ENCODE data around the gene IFITM5.

IFITM5 gene

DNA sequence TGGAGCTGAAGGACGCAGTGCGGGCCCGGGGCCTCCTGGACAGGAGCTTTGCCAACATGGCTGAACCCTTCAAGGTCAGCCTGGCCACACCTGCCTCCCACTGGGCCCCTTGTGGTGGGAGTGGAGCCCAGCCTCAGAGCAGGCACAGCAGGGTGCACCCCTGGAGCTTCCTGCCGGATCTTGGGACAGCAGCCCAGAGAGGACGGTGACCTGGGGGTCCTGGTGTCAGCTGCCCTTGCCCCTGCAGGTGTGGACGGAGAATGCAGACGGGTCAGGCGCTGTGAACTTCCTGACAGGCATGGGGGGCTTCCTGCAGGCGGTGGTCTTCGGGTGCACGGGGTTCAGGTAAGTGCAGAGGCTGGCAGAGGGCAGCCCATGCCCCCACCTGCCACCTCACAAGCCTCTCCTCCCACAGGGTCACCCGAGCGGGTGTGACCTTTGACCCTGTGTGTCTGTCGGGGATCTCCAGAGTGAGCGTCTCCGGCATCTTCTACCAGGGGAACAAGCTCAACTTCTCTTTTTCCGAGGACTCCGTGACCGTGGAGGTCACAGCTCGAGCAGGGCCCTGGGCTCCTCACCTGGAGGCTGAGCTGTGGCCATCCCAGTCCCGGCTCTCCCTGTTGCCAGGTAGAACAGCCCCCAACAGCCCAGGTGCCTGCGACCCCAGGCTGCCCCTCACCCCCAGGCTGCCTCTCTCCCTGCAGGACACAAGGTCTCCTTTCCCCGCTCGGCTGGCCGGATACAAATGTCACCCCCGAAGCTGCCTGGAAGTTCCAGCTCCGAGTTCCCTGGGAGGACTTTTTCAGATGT is 5.3 kb downstream of the IFITM5 start:
- DNase-seq, result no peak

DNA sequence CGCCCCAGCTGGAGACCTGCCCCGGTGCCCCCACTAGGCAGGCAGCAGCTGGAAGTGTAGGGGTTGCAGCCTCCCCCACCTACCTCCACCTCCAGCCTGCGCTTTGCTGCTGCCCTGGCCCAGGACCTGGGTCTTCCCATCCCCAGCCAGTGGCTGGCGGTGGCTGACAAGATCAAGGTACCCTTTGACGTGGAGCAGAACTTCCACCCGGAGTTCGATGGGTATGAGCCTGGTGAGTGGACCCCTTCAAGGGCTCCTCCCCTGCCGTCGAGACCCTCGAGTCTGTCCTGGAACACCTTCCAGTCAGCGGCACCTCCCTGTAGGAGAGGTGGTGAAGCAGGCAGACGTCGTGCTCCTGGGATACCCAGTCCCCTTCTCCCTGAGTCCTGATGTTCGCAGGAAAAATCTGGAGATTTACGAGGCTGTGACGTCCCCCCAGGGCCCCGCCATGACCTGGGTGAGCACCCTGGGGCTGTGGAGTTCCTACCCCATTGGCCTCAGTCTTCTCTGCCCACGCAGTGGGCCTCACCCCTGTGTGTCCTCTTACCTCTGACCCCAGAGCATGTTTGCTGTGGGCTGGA is 6.0 kb downstream of the IFITM5 start:
- no peak for DNase-seq

DNA sequence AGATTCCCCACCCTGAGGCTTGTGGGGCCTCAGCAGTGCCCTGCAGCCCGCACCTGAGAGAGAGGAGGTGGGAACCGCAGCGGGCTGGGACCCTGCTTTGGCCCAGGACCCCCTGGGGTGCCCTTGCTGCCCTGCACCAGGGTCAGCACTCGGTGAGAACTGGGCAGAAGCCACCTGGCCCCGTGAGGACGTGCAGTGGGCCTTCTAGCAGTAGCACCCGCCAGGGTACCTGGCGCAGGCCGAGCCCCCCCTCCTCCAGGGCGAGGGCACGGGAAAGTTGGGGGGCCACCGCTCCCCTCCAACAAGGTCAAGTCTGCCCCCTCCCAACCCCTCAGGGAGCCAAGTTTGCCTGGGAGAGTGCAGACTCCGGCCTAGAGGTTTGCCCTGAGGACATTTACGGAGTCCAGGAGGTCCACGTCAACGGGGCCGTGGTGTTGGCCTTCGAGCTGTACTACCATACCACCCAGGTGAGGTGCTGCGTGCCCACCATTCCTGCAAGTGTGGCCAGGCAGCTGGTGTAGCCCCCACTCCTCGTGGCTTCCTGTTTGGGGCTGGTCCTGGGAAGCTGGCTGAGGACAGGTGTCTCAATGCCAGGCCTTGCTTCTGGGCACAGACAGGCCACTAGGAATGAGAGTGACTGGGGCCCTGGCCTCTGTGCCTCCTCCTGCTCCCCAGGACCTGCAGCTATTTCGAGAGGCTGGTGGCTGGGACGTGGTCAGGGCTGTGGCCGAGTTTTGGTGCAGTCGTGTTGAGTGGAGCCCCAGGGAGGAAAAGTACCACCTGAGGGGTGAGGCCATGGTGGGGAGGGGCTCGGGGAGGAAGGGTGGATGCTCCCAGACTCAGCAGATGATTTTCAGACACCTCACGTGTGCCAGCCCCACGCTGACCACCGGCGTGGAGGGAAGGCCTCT is 6.9 kb downstream of the IFITM5 start:
- DNase-seq, result no peak

DNA sequence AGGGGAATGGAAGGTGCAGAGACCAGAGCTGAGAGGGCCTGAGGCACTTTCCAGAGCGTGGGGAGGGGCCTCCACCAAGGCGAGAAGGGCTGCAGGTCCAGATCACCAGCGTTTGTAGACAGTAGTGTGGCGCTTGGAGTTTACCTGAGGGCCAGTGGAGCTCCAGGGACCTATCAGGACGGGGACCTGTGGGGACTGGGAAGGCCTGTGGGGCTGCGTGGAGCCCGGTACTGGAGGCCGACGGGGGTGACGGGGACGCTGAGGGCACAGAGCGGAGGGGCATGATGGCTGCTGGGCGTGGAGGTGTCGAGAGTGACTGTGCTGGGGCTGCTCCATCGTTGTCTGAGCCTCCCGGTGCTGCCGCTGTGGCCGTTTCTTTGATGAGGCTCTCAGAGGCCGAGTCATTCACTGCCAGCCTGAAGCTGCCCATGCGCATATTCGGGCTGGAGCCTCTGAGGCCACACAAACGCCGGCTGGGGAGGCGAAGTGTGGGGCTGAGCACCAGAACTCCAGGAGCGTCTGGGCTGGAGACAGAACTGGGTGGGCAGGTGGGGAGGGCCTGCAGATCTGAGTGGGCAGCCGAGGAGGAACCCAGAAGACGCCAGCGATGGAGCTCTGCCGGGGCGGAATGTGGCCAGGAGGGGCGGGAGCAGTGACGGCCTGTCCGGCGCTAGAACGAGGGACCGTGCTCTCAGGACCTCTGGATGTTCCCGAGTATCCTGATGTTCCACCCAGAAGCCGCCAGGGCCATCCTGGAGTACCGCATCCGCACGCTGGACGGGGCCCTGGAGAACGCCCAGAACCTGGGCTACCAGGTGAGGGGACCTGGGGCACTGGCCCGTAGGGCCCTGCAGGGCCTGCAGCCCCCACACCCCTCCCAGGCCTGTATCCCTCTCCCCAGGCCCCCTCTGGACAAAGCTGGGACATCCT is 7.8 kb downstream of the IFITM5 start:
- DNase-seq, result no peak

DNA sequence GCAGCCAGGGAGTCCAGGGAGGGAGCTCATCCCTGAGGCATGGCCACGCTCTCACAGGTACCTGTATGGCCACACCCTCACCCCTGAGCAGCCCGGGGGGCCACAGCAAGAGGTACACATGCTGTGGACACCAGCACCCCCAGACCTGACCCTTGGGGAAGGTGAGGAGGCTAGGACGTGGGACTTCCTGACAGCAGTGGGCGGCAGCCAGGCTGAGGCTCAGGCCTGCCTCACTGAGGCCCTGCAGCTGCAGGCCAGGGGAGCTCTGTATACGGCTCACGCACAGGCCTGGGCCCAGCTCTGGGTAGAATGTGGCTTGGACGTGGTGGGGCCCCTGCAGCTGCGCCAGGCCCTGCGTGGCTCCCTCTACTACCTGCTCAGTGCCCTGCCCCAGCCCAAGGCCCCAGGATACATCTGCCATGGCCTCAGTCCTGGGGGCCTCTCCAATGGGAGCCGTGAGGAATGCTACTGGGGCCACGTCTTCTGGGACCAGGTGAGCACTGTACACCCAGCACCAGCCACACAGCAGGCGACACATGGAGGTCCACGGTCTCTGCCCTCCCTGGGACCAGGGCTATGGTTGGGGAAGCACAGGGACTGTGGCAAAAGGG is 8.6 kb downstream of the IFITM5 start:
- no peak for DNase-seq

DNA sequence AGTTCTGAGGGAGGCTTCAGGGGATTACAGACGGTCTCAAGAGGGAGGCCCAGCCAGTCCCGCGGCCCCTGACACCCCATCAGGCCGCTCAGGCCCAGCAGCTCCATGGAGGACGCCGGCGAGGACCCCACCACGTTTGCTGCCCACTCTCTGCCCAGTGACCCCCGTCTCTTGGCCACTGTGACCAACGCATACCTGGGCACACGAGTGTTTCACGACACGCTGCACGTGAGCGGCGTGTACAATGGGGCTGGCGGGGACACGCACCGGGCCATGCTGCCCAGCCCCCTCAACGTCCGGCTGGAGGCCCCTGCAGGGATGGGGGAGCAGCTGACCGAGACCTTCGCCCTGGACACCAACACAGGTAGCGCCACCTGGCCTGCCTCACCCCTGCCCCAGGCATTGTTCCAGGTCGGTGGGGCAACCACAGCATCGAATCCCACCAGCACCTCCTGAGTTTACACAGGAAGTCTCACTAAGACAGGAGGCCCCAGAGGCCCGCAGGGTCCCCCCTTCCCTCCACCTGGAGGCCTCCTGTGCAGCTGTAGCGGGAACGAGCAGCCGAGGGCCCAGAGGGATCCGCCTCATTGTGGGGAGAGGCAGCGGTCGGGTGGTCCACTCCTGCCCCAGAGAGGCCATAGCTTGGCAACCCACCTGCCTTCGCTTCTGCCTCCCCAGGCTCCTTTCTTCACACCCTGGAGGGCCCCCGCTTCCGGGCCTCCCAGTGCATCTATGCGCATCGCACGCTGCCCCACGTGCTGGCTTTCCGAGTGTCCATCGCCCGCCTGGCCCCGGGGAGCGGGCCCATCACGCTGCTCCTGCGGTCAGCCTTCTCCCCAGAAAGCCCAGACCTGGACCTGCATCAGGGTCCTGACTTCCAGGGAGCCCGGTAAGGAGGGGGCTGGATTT is 9.4 kb downstream of the IFITM5 start:
- no peak for DNase-seq

DNA sequence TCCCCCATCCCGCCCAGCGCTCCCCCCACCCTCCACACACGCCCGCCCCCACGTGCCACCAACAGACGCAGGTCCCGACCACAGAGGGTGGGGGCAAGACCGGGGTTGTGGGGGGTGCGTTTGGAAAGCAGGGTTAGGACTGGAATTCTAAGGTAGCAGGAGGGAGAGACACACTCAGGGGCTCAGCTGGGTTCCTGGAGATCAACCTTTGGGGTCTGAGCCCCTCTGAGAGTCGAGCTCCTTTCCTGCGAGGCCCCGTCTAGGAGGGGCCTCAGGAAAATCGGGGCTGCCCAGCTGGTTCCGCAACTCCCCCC is 10.0 kb downstream of the IFITM5 start:
- DNase-seq, result no peak

DNA sequence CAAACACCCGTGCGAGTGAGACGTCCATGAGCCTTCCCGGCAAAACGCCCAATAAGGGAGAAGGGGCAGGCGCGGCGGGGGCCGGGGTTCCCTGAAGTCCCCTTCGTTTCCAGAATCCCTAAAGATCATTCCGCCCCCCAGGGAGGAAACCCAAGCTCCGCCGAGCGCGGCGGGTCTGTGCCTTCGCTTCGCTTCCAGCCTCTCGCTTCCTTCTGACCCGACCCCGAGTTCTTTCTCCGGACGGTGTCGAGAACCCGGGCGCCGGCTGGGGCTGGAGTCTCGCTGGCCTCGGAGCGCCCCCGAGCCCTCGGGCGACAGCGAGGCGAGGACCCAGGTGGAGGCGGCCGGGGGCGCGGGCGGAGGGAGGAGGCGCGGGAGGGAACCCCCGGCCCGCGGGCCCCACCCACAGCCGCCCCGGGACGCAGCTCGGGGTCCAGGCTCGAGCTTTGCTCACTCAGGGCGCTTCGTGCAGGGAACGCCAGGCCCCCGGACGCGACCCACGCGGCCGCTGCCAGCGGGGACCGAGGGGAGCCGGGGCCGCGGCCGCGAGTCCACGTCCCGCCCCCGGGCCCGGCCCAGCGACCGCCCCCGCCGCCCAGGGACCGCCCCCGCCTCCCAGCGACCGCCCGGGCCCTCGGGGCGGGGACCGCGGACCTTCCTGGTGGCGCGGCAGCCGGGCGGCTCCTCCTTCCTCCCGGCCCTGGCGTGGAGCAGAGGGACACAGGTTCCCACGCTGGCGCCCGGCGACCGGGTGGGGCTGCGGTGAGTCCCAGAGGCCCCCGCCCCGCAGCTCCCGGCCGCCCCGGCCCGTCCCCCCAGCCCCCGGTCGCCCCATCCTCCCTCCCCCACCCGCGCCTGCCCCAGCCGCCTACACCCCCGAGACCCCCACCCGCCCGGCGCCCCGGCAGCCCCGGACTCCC is 10.6 kb downstream of the IFITM5 start, which contains the start of gene PGGHG:
TSS of gene PGGHG (plus strand) at position 649 of the 920 bp plus-strand sequence. CDS start 691 bp downstream, outside the sequence.
- DNase-seq, result peak; percentile 73

DNA sequence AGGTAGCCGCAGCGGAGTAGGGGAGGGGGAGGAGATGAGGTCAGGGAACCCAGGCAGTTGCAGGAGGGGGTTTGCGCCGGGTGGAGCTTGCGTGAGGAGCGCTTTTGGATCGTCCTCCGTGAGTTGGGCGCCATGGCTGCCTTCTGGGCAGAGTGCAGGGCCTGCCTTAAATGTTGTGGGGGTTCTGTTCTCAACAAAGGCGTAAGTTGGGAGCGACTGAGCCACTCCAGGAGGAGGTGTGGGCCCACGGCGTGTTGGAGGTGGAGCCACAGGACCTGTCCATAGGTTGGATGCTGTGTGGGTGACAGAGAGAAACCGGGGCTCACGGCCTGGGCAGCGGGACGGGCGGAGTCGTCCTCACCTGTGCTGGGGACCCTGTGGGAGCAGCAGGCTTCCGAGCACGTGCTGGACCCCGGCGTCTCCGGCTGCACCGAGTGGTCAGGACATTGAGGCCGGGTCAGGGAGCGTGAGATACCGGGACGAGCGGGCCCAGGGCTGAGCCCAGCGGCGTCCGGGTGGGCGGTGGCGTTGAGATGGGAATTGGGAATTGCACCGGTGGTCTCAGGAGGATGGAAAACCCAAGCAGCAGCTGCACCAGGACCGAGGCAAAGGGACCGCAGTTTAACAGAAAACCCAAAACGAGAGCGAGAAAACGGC is 11.4 kb downstream of the IFITM5 start:
- DNase-seq, result peak; percentile 63

DNA sequence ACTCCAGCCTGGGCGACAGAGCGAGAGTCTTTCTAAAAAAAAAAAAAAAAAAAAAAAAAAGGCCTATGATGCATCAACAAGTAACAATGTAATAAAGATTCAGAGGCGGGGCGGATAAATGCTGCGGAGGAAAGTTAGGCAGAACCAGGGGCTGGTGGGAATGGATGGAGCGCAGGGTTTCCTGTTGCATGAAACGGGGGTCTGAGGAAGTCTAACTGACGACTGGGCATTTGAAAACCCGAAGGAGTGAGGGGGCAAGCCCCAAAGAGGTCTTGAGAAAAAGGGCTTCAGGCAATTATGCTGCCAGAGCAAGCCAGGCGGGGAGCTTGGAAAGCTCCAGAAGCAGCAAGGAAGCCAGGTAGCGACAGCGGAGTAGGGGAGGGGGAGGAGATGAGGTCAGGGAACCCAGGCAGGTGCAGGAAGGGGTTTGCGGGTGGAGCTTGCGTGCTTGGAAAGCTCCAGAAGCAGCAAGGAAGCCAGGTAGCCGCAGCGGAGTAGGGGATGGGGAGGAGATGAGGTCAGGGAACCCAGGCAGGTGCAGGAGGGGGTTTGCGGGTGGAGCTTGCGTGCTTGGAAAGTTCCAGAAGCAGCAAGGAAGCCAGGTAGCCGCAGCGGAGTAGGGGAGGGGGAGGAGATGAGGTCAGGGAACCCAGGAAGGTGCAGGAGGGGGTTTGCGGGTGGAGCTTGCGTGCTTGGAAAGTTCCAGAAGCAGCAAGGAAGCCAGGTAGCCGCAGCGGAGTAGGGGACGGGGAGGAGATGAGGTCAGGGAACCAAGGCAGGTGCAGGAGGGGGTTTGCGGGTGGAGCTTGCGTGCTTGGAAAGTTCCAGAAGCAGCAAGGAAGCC is 12.1 kb downstream of the IFITM5 start:
- peak; percentile 45 for DNase-seq

DNA sequence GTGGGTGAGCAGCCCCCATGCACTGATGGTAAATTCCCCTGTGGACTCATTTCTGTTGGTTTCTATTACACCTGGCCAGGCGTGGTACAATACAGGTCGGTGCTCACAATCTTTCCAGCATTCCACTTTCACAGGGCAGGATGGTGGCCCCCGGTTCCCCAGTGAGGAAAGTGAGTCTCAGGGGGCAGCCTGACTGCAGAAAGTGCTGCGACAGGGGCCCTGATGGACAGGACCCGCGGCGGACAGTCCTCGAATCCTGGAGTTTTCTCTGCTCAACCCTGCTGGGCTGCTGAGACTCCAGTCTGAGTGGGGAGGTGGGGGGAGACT is 13.5 kb downstream of the IFITM5 start:
- no peak for DNase-seq

DNA sequence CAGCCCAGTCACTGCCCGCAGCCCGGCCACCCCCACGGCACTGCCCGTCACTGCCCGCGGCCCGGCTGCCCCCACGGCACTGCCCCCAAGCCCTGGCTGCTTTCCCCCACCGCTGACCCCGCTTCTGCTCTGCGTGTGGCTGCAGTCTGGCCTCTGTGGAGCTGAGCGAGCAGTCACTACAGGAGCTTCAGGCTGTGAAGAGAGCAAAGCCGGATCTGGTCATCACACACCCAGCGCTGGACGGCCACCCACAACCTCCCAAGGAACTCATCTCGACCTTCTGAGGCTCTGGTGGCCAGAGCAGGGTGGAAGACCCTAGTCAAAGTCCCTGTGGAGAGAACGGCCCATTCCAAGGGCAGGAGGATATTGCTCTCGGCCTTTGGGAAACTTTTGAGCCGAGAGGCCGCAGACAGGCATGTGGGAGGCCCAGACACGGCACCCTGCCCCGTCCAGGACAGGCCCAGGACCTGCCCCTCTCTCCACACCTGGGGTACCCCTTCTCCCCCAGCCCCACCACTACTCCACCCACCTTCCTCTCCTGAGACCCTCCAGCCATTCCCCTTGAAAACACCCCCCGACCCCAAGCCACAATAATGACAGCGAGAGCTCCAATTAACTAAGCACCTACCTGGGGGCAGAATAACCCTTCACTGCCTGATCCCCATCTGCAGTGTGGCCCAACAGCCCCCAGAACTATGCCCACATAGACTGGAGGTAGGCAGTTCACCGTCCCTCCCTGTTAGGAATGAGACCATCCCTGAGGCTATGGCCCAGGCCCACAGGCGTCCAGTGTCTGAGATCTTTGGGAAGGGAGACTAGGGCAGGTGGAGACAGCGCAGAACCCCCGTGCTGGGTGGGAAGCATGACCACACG is 14.1 kb downstream of the IFITM5 start:
- DNase-seq, result no peak

DNA sequence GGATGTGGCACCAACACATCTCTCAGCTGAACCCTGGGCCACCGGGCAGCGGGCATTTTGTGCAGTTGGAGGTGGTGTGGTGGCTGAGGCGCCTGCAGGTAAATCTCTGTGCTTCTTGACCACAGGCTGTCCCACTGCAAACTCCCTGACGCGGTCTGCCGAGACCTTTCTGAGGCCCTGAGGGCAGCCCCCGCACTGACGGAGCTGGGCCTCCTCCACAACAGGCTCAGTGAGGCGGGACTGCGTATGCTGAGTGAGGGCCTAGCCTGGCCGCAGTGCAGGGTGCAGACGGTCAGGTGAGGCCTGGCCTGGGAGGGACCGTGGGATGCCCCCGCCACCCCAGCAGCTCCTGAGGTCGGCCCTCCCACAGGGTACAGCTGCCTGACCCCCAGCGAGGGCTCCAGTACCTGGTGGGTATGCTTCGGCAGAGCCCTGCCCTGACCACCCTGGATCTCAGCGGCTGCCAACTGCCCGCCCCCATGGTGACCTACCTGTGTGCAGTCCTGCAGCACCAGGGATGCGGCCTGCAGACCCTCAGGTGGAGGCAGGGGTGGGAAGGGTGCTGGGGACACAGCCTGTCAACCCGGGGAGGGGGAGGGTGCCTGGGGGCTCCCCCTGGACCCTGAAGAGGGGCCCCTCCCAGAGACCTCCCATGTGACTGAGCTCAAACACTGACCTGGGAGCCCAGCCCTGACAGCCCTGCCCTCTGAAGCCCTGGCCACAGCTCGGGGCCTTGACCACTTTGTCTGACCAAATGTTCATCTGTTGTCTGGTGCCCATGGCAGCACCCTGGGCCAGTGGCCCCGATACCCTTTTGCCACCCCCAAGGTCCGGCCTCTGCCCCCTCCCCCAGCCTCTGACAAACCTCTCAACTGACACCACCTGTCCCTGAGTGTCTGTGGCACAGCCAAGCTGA is 15.0 kb downstream of the IFITM5 start:
- DNase-seq, result no peak

DNA sequence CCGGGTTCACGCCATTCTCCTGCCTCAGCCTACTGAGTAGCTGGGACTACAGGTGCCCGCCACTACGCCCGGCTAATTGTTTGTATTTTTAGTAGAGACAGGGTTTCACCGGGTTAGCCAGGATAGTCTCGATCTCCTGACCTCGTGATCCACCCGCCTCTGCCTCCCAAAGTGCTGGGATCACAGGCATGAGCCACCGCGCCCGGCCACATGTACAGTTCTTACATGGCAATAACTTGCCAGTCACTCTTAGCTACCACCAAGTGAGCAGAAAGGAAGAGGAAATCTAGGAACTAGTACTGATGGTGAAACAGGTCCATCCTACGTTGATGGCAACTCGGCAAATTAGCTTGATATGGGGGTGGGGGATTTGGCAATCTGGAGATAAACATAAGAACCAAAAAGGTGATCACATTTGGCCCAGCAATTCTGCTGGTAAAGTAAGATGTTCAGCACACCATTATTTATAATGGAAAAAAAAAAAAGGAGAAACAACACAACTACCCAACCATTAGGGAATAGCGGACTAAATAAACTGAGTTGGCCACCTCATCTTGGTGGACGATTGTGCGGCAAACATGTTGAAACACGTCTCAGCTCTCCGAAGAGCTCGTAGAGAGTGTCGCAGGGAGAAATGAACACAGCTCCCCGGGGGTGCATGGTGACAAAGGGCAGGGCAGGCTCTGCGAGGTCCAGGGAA is 15.8 kb downstream of the IFITM5 start:
- no peak for DNase-seq

DNA sequence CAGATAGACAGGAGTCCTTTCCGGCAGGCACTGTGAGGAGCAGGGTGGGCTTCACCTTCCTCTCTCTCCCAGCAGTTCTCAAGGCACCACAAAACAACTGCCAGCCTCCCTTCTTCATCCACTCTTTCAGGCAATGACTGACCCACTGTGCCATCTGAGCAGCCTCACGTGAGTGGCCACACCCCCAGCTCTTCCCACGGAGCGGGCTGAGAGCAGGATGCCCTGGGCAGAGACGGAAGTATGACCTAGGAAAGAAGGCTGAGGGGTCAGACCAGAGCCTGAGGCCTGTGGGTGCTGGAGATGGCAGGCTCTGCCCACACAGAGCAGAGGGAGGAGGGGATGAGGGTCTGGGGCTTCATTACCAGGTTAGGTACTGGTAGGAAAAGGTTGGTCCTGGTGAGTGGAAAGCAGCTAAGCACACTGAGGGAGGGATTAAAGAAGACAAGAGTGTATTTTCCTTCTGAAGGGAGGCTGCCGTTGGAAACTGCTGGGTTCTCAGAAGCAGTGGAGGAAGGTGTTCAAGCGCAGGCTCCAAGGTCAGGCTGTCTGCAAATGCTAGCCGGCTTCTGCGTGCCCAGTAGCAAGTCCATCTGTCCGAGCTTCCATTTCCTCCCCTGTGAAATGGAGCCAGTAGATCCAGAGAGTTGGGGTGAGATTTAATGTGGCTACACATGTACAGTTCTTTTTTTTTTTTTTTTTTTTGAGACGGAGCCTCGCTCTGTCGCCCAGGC is 16.5 kb downstream of the IFITM5 start:
- DNase-seq, result no peak

Data from stimulated activated CD4-positive, alpha-beta T cell treated with anti-CD3 and anti-CD28 coated beads, Interleukin-15, amount 100 ng/mL, for 24 hours (primary cell).